Uterus (tissue), 4 donors: ENCODE results near the gene SUPT6H. TPM values are rescaled to one million over a fixed set of nuclear protein-coding genes. Genes with fewer than 3 reads are reported as not detected.

Source experiments
- DNase-seq, 2 donors: peaks; one replicate each; pipeline ENCODE4 v3.0.0-alpha.2; 2019 to 2020
- H3K27ac ChIP-seq, 2 donors: fragments of 200-600 bp; sonication (generic); 1 replicate in 1 of 2; 2 replicates in 1 of 2; pipeline ENCODE4 v1.5.1; 2016 to 2018
- H3K27me3 ChIP-seq, 2 donors: fragments of 200-600 bp; sonication (generic); one replicate each; pipeline ENCODE4 v1.5.1; 2018 to 2019; ENCODE audit warnings: control low read depth in 1 of 2
- H3K36me3 ChIP-seq, 2 donors: fragments of 200-600 bp; sonication (generic); one replicate each; pipeline ENCODE4 v1.5.1; 2019; ENCODE audit warnings: control low read depth in 1 of 2
- H3K4me1 ChIP-seq, 2 donors: fragments of 200-600 bp; sonication (generic); one replicate each; pipeline ENCODE4 v1.5.1; 2018 to 2019; ENCODE audit warnings: control low read depth in 1 of 2
- H3K4me3 ChIP-seq, 2 donors: fragments of 200-600 bp; sonication (generic); 1 replicate in 1 of 2; 2 replicates in 1 of 2; pipeline ENCODE4 v1.5.1; 2018 to 2019; ENCODE audit warnings: mild to moderate bottlenecking in 1 of 2
- H3K9me3 ChIP-seq, 2 donors: fragments of 200-600 bp; sonication (generic); one replicate each; pipeline ENCODE4 v1.5.1; 2019; ENCODE audit warnings: control low read depth in 1 of 2
- CTCF ChIP-seq, 4 experiments: fragments of 200-600 bp in 2 of 4; fragments of 450-650 bp in 2 of 4; sonication (generic) in 2 of 4; IDR thresholded peaks; one replicate each; pipeline ENCODE4 v1.5.1; 2016 to 2019; ENCODE audit warnings: antibody characterized with exemption in 4 of 4, mild to moderate bottlenecking in 2 of 4, moderate library complexity in 1 of 4
- POLR2A ChIP-seq, 2 donors: fragments of 450-650 bp; IDR thresholded peaks; one replicate each; pipeline ENCODE4 v1.6.1; 2016; ENCODE audit warnings: antibody characterized with exemption in 2 of 2, mild to moderate bottlenecking in 1 of 2, moderate library complexity in 1 of 2
- intact Hi-C: fragments of 100-400 bp; cut with DNase I; formaldehyde crosslinking; loops from one replicate; pipeline ENCODE4 v1.15.1; 2023; ENCODE audit warnings: low total_unique reads
- small RNA-seq: library from RNA; depleted of rRNA; stranded (forward); fragments of <200 nt; gene quantifications from one replicate; pipeline ENCODE3, GENCODE V24; 2016
- total RNA-seq, 4 donors: library from RNA; depleted of rRNA in 3 of 4; stranded (reverse); fragments of >200 nt in 3 of 4; gene quantifications; one replicate each; pipeline versions ENCODE4 v1.1.0 to v1.2.4, GENCODE V29; 2014 to 2023
- donor health status: DM: yes; HTN: yes; CAD: no.

Gene SUPT6H
- total RNA-seq, 4 donors from 2014 or later: 15.3 to 84.5 (median 47.5) TPM

GRCh38 chr17:28748852-28749515 lies 87.0 kb downstream of the SUPT6H start:
- Histone ChIP-seq H3K27me3 (no peaks in the 10 kb centered on the region), H3K36me3 (no peaks in the 10 kb centered on the region), H3K9me3 (no peaks in the 10 kb centered on the region), H3K4me1 (peaks cover 0 to 11% of the 10 kb centered on the region in 2 donors), H3K4me3 (no peak overlapping the region), H3K27ac (peak overlapping the region in 1 of 2 donors; percentile 6)
- intact Hi-C loops: no loop called here
- no peak for TF ChIP-seq POLR2A (IDR thresholded peaks at IDR 0.05)
- no peak for TF ChIP-seq CTCF (IDR thresholded peaks at IDR 0.05)
- no peak for DNase-seq

- intact Hi-C loops: no loop called here
Measured at GRCh38 chr17:28749516-28750177, 87.6 kb downstream of the SUPT6H start.

GRCh38 chr17:28750178-28751047 lies 88.4 kb downstream of the SUPT6H start:
- no peaks in the 10 kb centered on the region for H3K27me3 ChIP-seq
- TF ChIP-seq POLR2A (IDR thresholded peaks at IDR 0.05) (no peak), CTCF (IDR thresholded peaks at IDR 0.05) (peak; percentile 97 to 100 (median 100))
- H3K4me3 ChIP-seq: no peak overlapping the region
- H3K36me3 ChIP-seq: no peaks in the 10 kb centered on the region
- intact Hi-C loops: no loop called here
- peaks cover 0 to 9% of the 10 kb centered on the region in 2 donors for H3K4me1 ChIP-seq
- H3K27ac ChIP-seq: peak overlapping the region; percentile 6 to 59
- no peaks in the 10 kb centered on the region for H3K9me3 ChIP-seq
- peak; percentile 92 to 95 for DNase-seq

More at GRCh38 chr17:28749516-28750177, 87.6 kb downstream of the SUPT6H start:
- DNase-seq: no peak
- TF ChIP-seq CTCF (IDR thresholded peaks at IDR 0.05) (no peak), POLR2A (IDR thresholded peaks at IDR 0.05) (no peak)
- H3K36me3 ChIP-seq: no peaks in the 10 kb centered on the region
- peak overlapping the region; percentile 6 to 59 for H3K27ac ChIP-seq
- H3K27me3 ChIP-seq: no peaks in the 10 kb centered on the region
- peaks cover 0 to 11% of the 10 kb centered on the region in 2 donors for H3K4me1 ChIP-seq
- H3K4me3 ChIP-seq: no peak overlapping the region
- no peaks in the 10 kb centered on the region for H3K9me3 ChIP-seq

GRCh38 chr17:28751600-28752366 lies 89.8 kb downstream of the SUPT6H start:
- TF ChIP-seq CTCF (IDR thresholded peaks at IDR 0.05) (no peak), POLR2A (IDR thresholded peaks at IDR 0.05) (no peak)
- no peaks in the 10 kb centered on the region for H3K4me1 ChIP-seq
- no peak overlapping the region for H3K27ac ChIP-seq
- no peak overlapping the region for H3K4me3 ChIP-seq
- H3K9me3 ChIP-seq: no peaks in the 10 kb centered on the region
- no peak for DNase-seq
- H3K36me3 ChIP-seq: no peaks in the 10 kb centered on the region
- no peaks in the 10 kb centered on the region for H3K27me3 ChIP-seq
- intact Hi-C loops: no loop called here

Small RNA genes lying within 50 kb of the gene (small RNA-seq; reads per million reads assigned to genes)
- gene SNORD42A (not detected), gene SNORD42B (not detected), gene SNORD4A (not detected), gene SNORD4B (not detected)

Other genes with a start within 250 kb of the SUPT6H start
- gene SLC13A2, start 188.6 kb upstream of the SUPT6H start, total RNA-seq: not detected
- not detected for gene FOXN1, start 155.9 kb upstream of the SUPT6H start, total RNA-seq
- gene UNC119, start 109.6 kb upstream of the SUPT6H start, total RNA-seq: 10 to 100 TPM in 3 of 4 donors, 1 to 10 TPM in 1; 4.1 to 28.5 (median 21.6) TPM
- 10 to 100 TPM in 2 of 4 donors, 1 to 10 TPM in 2; 7.2 to 48.3 (median 26.6) TPM for gene PIGS, start 90.7 kb upstream of the SUPT6H start, total RNA-seq
- 10 to 100 TPM in 2 of 4 donors, 1 to 10 TPM in 2; 4.1 to 17.8 (median 11.1) TPM for gene ALDOC, start 85.3 kb upstream of the SUPT6H start, total RNA-seq
- 10 to 100 TPM in 1 of 4 donors, 1 to 10 TPM in 2, not detected in 1; 1.5 to 21.4 (median 7.0) TPM for gene SPAG5, start 63.2 kb upstream of the SUPT6H start, total RNA-seq
- gene RSKR, start 48.0 kb upstream of the SUPT6H start, total RNA-seq: 10 to 100 TPM in 2 of 4 donors, 1 to 10 TPM in 1, not detected in 1; 5.9 to 19.6 (median 11.3) TPM
- 100 to 1,000 TPM in 1 of 4 donors, 10 to 100 TPM in 3; 35.0 to 126 (median 68.5) TPM for gene BLTP2, start 17.0 kb upstream of the SUPT6H start, total RNA-seq
- gene SDF2, start 299 bp upstream of the SUPT6H start, total RNA-seq: 10 to 100 TPM; 35.9 to 50.1 (median 43.3) TPM
- 1 to 10 TPM in 2 of 4 donors, not detected in 2; 2.6 to 3.6 TPM for gene PROCA1, start 49.7 kb downstream of the SUPT6H start, total RNA-seq
- 100 to 1,000 TPM; 113 to 411 (median 126) TPM for gene RAB34, start 55.7 kb downstream of the SUPT6H start, total RNA-seq
- 1,000 to 10,000 TPM in 2 of 4 donors, 100 to 1,000 TPM in 2; 244 to 1,659 (median 911) TPM for gene RPL23A, start 57.8 kb downstream of the SUPT6H start, total RNA-seq
- 1 to 10 TPM in 2 of 4 donors, not detected in 2; 1.3 to 1.4 TPM for gene TLCD1, start 64.0 kb downstream of the SUPT6H start, total RNA-seq
- gene NEK8, start 66.6 kb downstream of the SUPT6H start, total RNA-seq: 1 to 10 TPM in 3 of 4 donors, not detected in 1; 1.2 to 5.0 (median 1.3) TPM
- 10 to 100 TPM in 2 of 4 donors, under 1 TPM in 2; under 0.01 to 22.4 (median 11.4) TPM for gene TRAF4, start 81.8 kb downstream of the SUPT6H start, total RNA-seq
- 10 to 100 TPM in 1 of 4 donors, 1 to 10 TPM in 3; 2.4 to 24.3 (median 4.2) TPM for gene FAM222B, start 180.6 kb downstream of the SUPT6H start, total RNA-seq
- 10 to 100 TPM; 19.0 to 67.6 (median 32.3) TPM for gene ERAL1, start 192.8 kb downstream of the SUPT6H start, total RNA-seq
- 100 to 1,000 TPM in 1 of 4 donors, 10 to 100 TPM in 3; 31.3 to 117 (median 37.4) TPM for gene FLOT2, start 235.5 kb downstream of the SUPT6H start, total RNA-seq
- 10 to 100 TPM in 3 of 4 donors, under 1 TPM in 1; 0.26 to 17.4 (median 13.6) TPM for gene DHRS13, start 240.9 kb downstream of the SUPT6H start, total RNA-seq